ENCODE results near the gene RBMS2.
A peak's percentile ranks its signal among the peaks of the same experiment; 100 is the strongest.
"Not testable (repeated sequence)": the region's sequence is repeated elsewhere in the genome, so short reads cannot be mapped to it uniquely, and the experiment has no call there.

Gene RBMS2

DNA sequence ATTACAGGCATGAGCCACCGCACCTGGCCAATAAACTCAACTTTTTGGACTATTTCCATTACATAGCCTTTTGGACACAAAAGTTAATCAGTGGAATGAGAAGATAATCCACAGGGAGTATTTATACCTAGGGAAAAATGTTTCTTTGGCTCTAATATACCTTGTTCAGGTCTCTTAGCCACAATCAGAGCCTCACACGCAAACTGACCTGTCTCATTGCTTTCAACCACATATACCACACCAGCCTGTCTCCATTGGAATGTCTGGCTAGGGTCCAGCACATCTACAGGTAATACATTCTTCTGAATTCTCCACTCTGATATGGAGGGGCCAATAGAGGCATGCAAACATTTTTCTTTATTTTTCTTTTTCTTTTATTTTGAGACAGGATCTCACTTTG is 3.8 kb upstream of the RBMS2 start:
- no peak for DNase-seq (ENCODE audit: low spot score)

DNA sequence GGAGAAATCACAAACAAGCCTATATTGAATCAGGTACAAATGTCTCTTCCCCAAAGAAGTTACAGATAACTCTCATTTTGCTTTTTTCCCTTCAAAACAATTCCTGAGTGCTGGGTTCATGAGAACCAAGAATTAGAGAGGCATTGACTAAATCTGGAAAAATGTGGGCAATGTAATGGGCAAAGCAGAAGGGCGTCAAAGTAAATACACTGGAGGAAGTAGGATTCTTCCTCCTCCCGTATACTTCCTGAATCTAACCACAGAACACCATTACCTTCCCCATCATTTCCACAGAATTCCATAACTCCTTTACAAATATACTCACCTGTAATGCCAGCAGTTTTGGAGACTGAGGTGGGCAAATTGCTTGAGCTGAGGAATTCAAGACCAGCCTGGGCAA is 3.0 kb upstream of the RBMS2 start:
- DNase-seq (ENCODE audit: low spot score): peak; percentile 29

DNA sequence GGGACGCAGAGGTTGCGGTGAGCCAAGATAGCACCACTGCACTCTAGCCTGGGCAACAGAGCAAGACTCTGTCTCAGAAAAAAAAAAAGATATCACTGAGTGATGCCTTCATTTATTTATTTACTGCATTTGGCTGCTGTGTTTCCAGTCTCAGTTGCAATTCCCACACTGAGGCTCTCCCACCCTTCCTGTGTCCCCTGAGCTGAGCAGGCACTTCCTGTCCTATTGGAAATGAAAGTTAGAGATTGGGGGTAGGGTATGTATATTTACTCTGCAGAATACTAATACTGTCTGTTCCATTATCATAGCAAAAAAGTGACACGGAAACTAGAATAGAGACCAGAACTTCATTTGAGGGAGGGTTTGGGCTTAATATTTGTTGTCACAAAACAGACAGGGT is 1.6 kb upstream of the RBMS2 start:
- no peak for DNase-seq (ENCODE audit: low spot score)

DNA sequence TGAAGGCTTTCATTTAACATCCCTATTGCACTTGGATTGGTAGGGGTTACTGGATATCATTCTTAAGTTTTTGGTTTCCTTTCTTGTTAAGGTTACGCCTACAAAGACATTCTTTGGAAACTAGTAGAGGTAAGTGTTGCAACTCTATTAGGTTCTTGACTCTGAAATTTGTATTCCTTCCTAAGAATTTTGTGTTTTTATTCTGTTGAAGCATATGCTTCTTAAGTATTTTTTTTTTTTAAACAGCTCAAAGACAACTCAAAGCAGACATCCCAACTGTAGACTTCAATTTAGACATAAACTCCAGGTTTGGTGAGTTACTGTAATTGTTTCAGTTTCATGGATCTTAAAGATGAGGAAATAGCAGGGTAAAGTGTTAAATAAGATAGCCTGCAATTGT is 1.1 kb upstream of the RBMS2 start:
- no peak for DNase-seq (ENCODE audit: low spot score)

DNA sequence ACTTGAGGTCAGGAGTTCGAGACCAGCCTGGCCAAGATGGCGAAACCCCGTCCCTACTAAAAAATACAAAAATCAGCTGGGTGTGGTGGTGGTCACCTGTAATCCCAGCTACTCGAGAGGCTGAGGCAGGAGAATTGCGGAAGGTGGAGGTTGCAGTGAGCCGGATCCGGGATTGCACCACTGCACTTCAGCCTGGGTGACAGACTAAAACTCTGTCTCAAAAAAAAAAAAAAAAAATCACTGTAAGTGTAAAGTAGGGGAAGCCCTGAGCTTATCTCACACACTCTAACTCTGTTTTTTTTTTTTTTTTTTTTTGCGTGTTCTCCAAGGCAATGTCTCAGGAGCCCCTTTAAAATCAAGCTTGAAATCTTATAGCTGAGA is 421 bp upstream of the RBMS2 start:
- DNase-seq (ENCODE audit: low spot score): no peak

DNA sequence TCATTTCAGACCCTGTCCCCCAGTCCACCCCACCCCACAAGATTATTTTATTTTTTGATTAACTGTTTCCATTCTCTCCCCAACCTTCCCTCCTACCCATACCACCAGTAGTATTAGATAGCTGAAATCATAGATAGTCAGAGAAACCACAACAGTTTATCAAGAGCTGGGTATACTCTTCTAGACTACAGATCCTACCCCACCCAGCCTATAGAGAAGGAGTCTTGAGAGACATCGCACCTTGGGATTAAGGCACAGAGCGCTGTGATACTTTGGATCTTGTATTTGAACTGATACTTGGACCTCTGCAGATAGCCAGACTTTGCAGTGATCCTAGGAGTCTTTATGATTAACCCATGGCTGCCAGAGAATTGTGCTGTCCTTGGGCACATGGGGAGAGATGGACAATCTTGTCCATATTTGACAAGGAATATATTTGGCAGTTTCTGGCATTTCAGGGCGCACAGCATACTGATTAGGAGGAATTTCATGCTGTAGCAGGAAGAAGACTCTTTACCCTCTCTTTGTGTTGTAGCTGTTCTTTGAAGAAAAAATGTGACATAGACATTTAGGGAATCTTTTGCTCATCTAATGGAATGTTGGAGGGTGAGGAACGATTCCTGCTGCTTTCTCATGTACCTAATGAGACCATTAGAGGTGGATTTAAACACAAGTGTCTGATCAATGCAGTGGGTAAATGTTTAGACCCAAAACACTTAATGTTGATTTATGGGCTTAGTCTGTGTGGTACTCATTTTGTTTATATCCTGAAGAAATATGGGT is 982 bp downstream of the RBMS2 start:
- peak; percentile 13 for DNase-seq (ENCODE audit: low spot score)

DNA sequence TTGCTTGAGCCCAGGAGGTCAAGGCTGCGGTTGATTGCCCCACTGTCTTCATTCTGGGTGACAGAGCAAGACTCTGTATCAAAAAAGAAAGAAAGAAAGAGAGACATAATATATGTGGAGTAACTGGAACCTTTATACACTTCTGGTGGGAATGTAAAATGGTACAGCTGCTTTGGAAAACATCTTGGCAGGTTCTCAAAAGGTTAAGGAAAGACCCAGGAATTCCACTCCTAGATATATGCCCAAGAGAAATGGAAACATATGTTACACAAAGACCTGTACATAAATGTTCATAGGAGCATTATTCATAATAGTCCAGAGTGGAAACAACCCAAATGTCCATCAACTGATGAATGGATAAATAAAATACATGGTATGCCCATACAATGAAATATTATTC is 7.2 kb downstream of the RBMS2 start:
- DNase-seq (ENCODE audit: low spot score): no peak

DNA sequence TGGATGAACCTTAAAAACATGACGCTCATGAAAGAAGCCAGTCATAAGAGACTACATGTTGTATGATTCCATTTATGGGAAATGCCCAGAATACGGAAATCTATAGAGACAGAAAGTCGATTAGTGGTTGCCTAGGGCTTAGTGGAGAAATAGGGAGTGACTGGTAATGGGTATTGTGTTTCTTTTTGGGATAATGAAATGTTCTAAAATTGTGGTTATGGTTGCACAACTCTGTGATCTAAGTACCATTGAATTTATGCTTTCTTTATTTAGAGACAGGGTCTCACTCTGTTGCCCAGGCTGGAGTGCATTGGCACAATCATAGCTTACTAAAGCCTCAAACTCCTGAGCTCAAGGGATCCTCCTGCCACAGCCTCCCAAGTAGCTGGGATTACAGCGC is 8.0 kb downstream of the RBMS2 start:
- no peak for DNase-seq (ENCODE audit: low spot score)

DNA sequence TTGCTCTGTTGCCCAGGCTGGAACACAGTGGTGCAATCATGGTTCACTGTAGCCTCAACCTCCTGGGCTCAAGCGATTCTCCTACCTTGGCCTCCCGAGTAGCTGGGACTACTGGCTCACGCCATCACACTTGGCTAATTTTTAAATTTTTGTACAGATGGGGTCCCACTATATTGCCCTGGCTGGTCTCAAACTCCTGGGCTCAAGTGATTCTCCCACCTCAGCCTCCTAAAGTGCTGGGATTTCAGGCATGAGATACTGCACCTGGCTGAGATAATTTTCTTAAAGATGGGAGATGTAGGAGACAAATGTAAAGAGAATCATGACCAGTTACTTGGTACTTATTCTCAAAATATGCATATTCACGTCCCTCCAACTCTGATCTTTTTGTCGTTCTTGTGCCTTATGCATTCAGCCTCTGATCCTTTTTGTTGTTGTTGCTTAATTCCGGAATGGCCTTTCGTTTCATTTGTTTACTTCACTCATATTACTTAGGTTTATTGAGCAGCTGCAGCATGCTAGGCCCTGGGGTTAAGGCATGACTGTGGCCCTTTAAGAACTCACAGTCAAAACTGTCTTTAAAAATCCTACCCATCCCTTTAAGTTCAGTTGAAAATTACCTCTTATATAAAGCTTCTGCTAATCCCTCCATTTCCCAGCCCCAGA is 8.9 kb downstream of the RBMS2 start:
- DNase-seq (ENCODE audit: low spot score): no peak

DNA sequence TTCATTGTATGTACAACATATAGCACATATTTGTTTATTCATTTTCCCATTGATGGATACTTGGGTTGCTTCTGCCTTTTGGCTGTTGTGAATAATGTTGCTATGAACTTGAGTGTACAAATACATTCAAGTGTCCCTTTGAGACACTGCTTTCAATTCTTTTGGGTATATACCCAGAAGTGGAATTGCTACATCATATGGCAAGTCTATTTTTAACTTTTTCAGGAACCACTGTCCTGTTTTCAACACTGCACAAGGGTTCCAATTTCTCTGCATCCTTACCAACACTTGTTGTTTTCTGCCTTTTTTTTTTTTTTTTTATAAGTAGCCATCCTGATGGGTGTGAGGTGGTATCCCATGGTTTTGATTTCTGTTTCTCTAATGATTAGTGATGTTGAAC is 15.9 kb downstream of the RBMS2 start:
- no peak for DNase-seq (ENCODE audit: low spot score)

DNA sequence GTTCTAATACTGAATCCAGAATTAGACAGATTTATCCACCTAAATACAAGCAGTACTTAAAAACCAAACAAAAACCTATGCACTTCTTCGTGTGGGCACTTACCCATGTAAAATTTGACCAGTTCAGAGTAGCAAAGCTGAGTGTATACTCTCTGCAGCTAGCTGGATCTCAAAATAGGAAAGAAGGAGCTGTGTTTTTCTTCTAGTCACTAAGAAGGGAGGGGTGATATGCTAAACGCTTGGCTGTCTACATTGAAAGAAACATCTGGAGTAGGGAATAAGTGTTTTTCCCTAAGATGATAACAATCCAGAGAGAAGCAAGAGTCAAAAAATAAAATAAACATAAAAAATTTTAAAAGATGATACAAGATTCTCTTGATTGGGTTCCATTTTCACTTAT is 20.0 kb downstream of the RBMS2 start:
- DNase-seq (ENCODE audit: low spot score): no peak

DNA sequence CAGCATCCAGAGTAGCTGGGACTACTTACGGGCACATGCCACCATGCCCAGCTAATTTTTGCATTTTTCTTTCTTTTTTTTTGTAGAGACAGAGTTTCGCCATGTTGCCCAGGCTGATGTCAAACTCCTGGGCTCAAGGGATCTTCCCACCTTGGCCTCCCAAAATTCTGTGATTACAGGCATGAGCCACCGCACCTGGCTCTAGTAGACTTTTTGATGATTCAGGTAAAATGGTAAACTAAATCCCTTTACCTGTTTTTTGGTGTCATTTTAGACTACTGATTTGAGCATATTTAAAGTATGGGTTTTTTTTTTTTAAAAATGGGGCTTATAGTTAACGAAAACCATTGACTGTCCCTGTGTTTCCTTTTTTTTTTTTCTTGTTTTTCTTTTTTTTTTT is 20.5 kb downstream of the RBMS2 start:
- no peak for DNase-seq (ENCODE audit: low spot score)

DNA sequence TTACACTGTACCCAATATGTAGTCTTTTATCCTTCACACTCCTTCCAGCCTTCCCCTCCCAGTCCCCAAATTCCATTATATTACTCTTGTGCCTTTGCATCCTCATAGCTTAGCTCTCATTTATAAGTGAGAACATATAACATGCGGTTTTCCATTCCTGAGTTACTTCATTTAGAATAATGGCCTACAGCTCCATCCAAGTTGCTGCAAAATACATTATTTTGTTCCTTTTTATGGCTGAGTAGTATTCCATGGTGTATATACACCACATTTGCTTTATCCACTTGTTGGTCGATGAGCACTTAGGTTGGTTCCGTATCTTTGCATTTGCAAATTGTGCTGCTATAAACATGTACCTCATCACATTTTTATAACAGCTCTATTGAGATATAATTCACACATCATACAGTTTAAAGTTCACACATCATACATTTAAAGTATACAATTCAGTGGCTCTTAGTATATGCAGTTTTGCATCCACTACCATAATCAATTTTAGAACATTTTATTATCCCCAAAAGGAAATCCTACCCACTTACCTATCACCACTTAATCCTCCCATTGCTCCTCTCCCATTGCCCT is 23.5 kb downstream of the RBMS2 start:
- DNase-seq (ENCODE audit: low spot score): no peak

DNA sequence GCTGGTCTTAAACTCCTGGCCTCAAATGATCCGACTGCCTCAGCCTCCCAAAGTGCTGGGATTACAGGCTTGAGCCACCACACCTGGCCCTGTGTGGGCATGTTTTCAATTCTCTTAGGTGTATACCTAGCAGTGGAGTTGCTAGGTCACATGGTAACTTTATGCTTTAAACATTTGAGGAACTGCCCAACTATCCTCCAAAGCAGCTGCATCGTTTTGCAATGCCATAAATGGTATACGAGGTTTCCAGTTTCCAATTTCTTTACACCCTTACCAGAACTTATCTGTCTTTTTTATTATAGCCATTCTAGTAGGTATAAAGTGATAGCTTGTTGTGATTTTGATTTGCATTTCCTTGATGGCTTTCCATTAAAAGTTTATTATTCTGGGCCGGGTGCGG is 25.1 kb downstream of the RBMS2 start:
- no peak for DNase-seq (ENCODE audit: low spot score)

DNA sequence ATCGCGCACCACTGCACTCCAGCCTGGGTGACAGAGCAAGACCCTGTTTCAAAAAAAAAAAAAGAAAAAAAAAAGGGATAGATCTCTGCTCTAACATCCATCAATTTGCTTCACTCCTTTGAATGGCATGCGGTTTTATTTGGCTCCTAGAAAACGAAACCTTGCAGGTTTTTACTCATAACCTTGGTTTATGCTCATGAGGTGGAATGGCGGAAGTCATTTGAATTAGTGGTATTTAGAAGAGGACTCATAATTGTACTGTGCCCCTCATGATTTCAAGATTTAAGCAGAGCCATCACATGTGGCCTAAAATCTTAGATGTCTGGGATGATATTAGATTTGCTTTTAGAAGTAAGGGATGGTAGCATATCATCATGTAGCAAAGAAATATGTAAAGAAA is 29.4 kb downstream of the RBMS2 start:
- no peak for DNase-seq (ENCODE audit: low spot score)

DNA sequence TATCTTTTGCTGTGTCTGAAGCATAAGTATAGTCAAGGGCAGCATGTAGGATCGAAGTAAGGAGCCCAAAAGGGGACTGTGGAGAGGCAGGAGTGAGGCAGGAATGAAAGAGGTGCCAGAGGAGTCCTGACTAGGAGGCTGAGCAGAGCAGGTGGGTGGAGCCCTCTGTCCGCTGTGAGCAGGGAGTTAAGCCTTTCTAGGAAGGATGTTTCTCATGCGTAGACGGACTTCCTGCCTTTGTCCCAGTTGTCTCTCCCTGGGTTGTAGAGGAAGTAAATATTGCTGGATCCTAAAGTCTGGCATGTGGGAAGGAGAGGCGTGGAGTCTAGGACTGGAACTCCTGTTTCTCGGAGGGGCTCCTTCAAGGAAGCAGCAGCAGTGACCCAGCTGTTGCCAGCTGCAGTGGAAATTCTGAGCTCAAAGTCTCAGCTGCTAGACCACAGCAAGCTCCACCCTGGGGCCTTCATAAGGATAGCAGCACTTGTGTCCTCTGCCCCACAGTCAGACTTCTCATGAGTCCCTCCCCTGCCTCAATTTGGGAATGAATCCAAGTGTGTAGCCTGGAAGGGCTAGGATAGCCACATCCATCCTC is 44.0 kb downstream of the RBMS2 start:
- peak; percentile 76 for DNase-seq (ENCODE audit: low spot score)

DNA sequence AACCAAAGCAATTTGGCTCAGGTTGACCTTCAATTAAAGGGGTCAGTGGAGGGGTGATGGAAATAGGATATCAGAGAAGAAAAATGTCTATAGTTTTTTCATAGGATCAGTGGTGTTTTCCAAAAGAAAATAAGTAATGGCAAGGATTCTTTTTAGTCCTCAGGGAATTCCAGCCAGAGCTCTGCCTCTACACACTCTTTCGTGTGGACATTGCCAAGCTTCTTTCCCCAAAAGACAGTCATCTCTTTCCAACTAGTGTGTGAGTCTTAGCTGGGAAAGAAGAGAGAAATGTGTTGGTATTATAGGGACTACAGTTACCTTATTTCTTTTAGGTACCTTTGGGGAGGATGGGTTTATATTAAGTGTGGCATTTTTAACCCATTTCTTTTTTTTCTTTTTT is 46.5 kb downstream of the RBMS2 start:
- no peak for DNase-seq (ENCODE audit: low spot score)

DNA sequence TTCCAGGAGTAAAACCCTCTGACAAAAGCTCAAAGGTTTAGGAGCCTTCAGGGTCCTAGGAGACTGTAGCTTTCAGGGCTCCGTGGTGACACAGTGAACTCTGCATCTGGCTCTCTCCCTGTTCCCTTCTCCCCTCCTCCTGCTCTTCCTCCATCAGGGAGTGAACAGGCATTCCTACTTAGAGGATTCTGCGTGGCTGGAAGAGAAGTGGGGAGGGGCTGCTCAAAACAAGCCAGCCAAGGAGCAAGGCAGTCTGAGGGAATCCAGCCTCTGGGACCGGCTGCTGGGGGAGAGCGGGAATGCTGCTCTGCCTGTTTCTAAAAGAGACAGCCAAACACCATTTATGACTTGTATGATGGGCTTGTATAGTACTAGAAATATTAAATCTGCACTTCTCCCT is 49.5 kb downstream of the RBMS2 start:
- no peak for DNase-seq (ENCODE audit: low spot score)

DNA sequence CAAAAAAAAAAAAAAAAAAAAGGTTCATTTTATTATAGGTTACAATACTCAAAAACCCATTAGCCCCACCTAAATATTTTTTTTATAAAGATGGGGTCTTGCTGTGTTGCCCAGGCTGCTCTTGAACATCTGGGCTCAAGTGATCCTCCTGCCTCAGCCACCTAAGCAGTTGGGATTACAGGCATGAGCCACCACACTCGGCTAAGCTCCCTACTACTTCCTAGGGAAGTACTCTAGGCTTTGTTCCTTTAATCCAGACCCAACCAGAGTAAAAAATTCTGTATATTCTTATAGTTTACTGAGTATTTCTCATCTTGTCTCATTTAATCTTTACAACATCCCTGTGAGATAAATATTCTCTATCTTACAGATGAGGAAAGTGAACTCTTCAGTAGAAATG is 50.7 kb downstream of the RBMS2 start:
- no peak for DNase-seq (ENCODE audit: low spot score)

DNA sequence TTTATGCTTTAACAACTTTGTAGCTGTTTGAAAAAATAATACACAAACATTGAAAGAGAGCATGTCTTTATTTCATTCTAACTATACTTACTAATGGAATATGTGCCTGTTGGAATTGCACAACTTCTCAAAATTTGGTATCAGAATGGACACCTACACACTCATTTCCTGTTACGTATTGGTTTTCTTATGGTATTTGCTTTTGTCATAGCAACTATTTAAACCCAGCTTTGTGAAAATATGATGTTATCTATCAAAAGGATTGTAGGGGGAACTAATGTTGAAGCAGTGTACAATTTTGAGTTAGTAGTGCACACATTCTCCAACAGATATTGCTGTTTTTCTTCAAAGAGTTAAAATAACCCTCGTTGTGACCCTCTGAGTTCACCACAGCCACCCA is 52.6 kb downstream of the RBMS2 start:
- DNase-seq (ENCODE audit: low spot score): no peak

DNA sequence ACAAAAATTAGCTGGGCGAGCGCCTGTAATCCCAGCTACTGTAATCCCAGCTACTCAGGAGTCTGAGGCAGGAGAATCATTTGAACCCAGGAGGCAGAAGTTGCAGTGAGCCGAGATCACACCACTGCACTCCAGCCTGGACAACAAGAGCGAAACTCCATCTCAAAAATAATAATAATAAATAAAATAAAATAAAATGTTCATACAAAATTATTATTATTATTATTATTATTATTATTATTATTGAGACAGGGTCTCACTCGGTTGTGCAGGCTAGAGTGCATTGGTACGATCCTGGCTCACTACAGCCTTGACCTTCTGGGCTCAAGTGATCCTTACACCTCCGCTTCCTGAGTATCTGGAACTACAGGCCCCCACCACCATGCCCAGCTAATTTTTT is 55.6 kb downstream of the RBMS2 start:
- DNase-seq (ENCODE audit: low spot score): not testable (repeated sequence)

DNA sequence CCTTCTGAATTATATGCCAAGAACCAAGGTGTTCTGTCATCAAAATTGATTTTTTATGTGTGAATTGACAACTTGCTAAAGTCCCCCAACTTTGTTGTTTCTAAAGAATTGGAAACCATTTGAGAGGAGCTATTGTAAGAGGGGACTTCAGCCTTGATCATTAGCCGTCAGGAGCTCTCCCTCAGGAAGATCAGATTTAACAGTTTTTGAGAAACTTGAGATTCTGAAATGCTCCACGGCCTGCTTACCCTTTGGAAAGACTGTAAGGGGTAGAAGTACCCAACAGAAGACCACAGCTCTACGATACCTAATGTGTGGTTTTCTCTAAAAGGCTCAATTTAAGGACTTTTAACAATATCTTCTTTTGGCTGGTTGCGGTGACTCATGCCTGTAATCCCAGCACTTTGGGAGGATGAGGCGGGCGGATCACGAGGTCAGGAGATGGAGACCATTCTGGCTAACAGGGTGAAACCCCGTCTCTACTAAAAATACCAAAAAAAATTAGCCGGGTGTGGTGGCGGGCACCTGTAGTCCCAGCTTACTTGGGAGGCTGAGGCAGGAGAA is 57.4 kb downstream of the RBMS2 start:
- no peak for DNase-seq (ENCODE audit: low spot score)
